Esophagus mucosa (tissue), 1 donor: Measurements from ENCODE around the gene SYNGR3. TPM values are rescaled to one million over a fixed set of nuclear protein-coding genes. Genes with fewer than 3 reads are reported as not detected.
"Not testable (repeated sequence)": the region's sequence is repeated elsewhere in the genome, so short reads cannot be mapped to it uniquely, and the experiment has no call there.

Experiments used
- ATAC-seq: fragments of 200-7000 bp; cut with Tn5 transposase; one replicate; pipeline ENCODE4 v1.9.1; 2020
- total RNA-seq: library from RNA; stranded (reverse); gene quantifications from one replicate; pipeline ENCODE4 v1.2.4, GENCODE V29; 2023
- donor health status: DM: yes; HTN: yes; CAD: no.

The SYNGR3 gene
- total RNA-seq, 1 donor from 2014 or later = 0.16 TPM

- ATAC-seq = no peak
Measured at GRCh38 chr16:2030036-2030435, 40.3 kb downstream of the SYNGR3 start.

GRCh38 chr16:2031081-2031577 lies 41.4 kb downstream of the SYNGR3 start:
- peak; percentile 12 for ATAC-seq

GRCh38 chr16:2032285-2033056 lies 42.7 kb downstream of the SYNGR3 start:
- ATAC-seq = peak; percentile 3

GRCh38 chr16:2033057-2033908 lies 43.5 kb downstream of the SYNGR3 start:
- ATAC-seq = peak; percentile 27

- ATAC-seq = not testable (repeated sequence)
Measured at GRCh38 chr16:2033909-2034695, 44.3 kb downstream of the SYNGR3 start.

GRCh38 chr16:2034696-2035430 lies 45.1 kb downstream of the SYNGR3 start:
- ATAC-seq = no peak

GRCh38 chr16:2035431-2036199 lies 45.8 kb downstream of the SYNGR3 start:
- ATAC-seq = no peak

GRCh38 chr16:2036200-2036966 lies 46.6 kb downstream of the SYNGR3 start:
- no peak for ATAC-seq

GRCh38 chr16:2037115-2037514 lies 47.3 kb downstream of the SYNGR3 start:
- ATAC-seq = no peak

GRCh38 chr16:2037647-2038381 lies 48.0 kb downstream of the SYNGR3 start:
- no peak for ATAC-seq

GRCh38 chr16:2038382-2039231 lies 48.8 kb downstream of the SYNGR3 start:
- no peak for ATAC-seq

GRCh38 chr16:2039274-2040031 lies 49.7 kb downstream of the SYNGR3 start:
- ATAC-seq = no peak

GRCh38 chr16:2040041-2040786 lies 50.4 kb downstream of the SYNGR3 start:
- no peak for ATAC-seq

GRCh38 chr16:2040787-2041522 lies 51.2 kb downstream of the SYNGR3 start:
- ATAC-seq = peak; percentile 67

- no peak for ATAC-seq
Measured at GRCh38 chr16:2042171-2042985, 52.6 kb downstream of the SYNGR3 start.
